OCI-LY1 (cell line): ENCODE data around the gene TRIM66.

Experiments
- H2AFZ ChIP-seq: fragments of 200-600 bp; sonication (generic), shearing (Covaris generic); 2 replicates; pipeline ENCODE4 v1.6.0; 2014; ENCODE audit warnings: antibody characterized with exemption, mild to moderate bottlenecking, low read length
- H3F3A ChIP-seq: fragments of 200-600 bp; sonication (generic), shearing (Covaris generic); 2 replicates; pipeline ENCODE4 v1.6.0; 2014; ENCODE audit warnings: mild to moderate bottlenecking, antibody characterized with exemption, low read length, moderate library complexity; ENCODE audit not compliant: insufficient read depth
- H3K27ac ChIP-seq: fragments of 200-600 bp; sonication (generic); 2 replicates; pipeline ENCODE4 v1.5.1; 2014; ENCODE audit warnings: low read length, mixed run types, mild to moderate bottlenecking, low read depth; ENCODE audit not compliant: poor library complexity, severe bottlenecking
- H3K27me3 ChIP-seq: fragments of 200-600 bp; sonication (generic); 2 replicates; pipeline ENCODE4 v1.6.0; 2014; ENCODE audit warnings: antibody characterized with exemption, mild to moderate bottlenecking, low read length, moderate library complexity; ENCODE audit not compliant: insufficient read depth
- H3K36me3 ChIP-seq: fragments of 200-600 bp; sonication (generic); 2 replicates; pipeline ENCODE4 v1.6.1; 2014; ENCODE audit warnings: mild to moderate bottlenecking, antibody characterized with exemption, low read length, moderate library complexity, mixed read lengths; ENCODE audit not compliant: insufficient read depth
- H3K4me1 ChIP-seq: fragments of 200-600 bp; sonication (generic); 2 replicates; pipeline ENCODE4 v1.5.1; 2014; ENCODE audit warnings: mild to moderate bottlenecking, low read length, moderate library complexity; ENCODE audit not compliant: insufficient read depth, severe bottlenecking
- H3K4me2 ChIP-seq: fragments of 200-600 bp; sonication (generic), shearing (Covaris generic); 2 replicates; pipeline ENCODE4 v1.6.1; 2014; ENCODE audit warnings: low read length
- H3K4me3 ChIP-seq: fragments of 200-600 bp; sonication (generic); 2 replicates; pipeline ENCODE4 v1.5.1; 2014; ENCODE audit warnings: low read length, low read depth, mild to moderate bottlenecking, mixed read lengths; ENCODE audit not compliant: poor library complexity, severe bottlenecking
- H3K79me2 ChIP-seq: fragments of 200-600 bp; shearing (Covaris generic); 2 replicates; pipeline ENCODE4 v1.6.1; 2016; ENCODE audit warnings: mixed run types, low read length, mixed read lengths; ENCODE audit not compliant: insufficient read depth
- H3K9ac ChIP-seq: fragments of 200-600 bp; sonication (generic), shearing (Covaris generic); 2 replicates; pipeline ENCODE4 v1.6.1; 2014; ENCODE audit warnings: mild to moderate bottlenecking, low read length, mixed read lengths
- H3K9me2 ChIP-seq: fragments of 200-600 bp; sonication (generic), shearing (Covaris generic); 2 replicates; pipeline ENCODE4 v1.6.1; 2014; ENCODE audit warnings: low read depth, mild to moderate bottlenecking, low read length, mixed read lengths
- H3K9me3 ChIP-seq: fragments of 200-600 bp; shearing (Covaris generic); 2 replicates; pipeline ENCODE4 v1.6.1; 2014; ENCODE audit warnings: low read length, mixed read lengths
- H4K20me1 ChIP-seq: fragments of 200-600 bp; sonication (generic), shearing (Covaris generic); 2 replicates; pipeline ENCODE4 v1.6.0; 2016; ENCODE audit warnings: mild to moderate bottlenecking, low read length; ENCODE audit not compliant: insufficient read depth
- CTCF ChIP-seq: fragments of 200-600 bp; sonication (generic), shearing (Covaris generic); IDR thresholded peaks from 2 replicates; pipeline ENCODE4 v1.5.1; 2017; ENCODE audit warnings: mild to moderate bottlenecking, antibody characterized with exemption, low read length, moderate library complexity, mixed read lengths
- EZH2 ChIP-seq: fragments of 200-600 bp; sonication (generic), shearing (Covaris generic); IDR thresholded peaks from 2 replicates; pipeline ENCODE4 v1.8.0; 2017; ENCODE audit warnings: borderline replicate concordance, mixed run types, mild to moderate bottlenecking, antibody characterized with exemption, low read length, moderate library complexity, mixed read lengths

Gene TRIM66

GRCh38 chr11:8729837-8730696 lies 47.6 kb upstream of the TRIM66 start:
- no peak overlapping the region for H3K27ac ChIP-seq
- no peaks in the 10 kb centered on the region for H3K79me2 ChIP-seq
- H3K4me3 ChIP-seq: no peak overlapping the region
- no peak overlapping the region for H3K9ac ChIP-seq
- no peaks in the 10 kb centered on the region for H3K9me3 ChIP-seq
- no peaks in the 10 kb centered on the region for H4K20me1 ChIP-seq
- TF ChIP-seq EZH2 (no peak), CTCF (no peak)
- no peak overlapping the region for H3K4me2 ChIP-seq
- H2AFZ ChIP-seq: no peak overlapping the region
- H3K4me1 ChIP-seq: no peaks in the 10 kb centered on the region
- no peaks in the 10 kb centered on the region for H3K36me3 ChIP-seq
- H3K9me2 ChIP-seq: no peaks in the 10 kb centered on the region
- no peaks in the 10 kb centered on the region for H3K27me3 ChIP-seq
- no peaks in the 10 kb centered on the region for H3F3A ChIP-seq

GRCh38 chr11:8729067-8729466 lies 46.6 kb upstream of the TRIM66 start:
- Histone ChIP-seq H3K79me2 (no peaks in the 10 kb centered on the region), H3K9ac (no peak overlapping the region), H3K4me1 (no peaks in the 10 kb centered on the region), H3F3A (no peaks in the 10 kb centered on the region), H3K9me3 (no peaks in the 10 kb centered on the region), H3K36me3 (no peaks in the 10 kb centered on the region), H3K9me2 (no peaks in the 10 kb centered on the region), H3K27ac (no peak overlapping the region), H4K20me1 (no peaks in the 10 kb centered on the region), H2AFZ (no peak overlapping the region), H3K4me3 (no peak overlapping the region), H3K4me2 (no peak overlapping the region), H3K27me3 (no peaks in the 10 kb centered on the region)
- no peak for TF ChIP-seq EZH2
- no peak for TF ChIP-seq CTCF

GRCh38 chr11:8728563-8728962 lies 46.1 kb upstream of the TRIM66 start:
- no peak for TF ChIP-seq EZH2
- TF ChIP-seq CTCF: no peak
- Histone ChIP-seq H3K4me2 (no peak overlapping the region), H3K9ac (no peak overlapping the region)

More at GRCh38 chr11:8728563-8728962, 46.1 kb upstream of the TRIM66 start:
- no peaks in the 10 kb centered on the region for H3K27me3 ChIP-seq
- H3K79me2 ChIP-seq: no peaks in the 10 kb centered on the region
- no peaks in the 10 kb centered on the region for H3K9me2 ChIP-seq
- no peak overlapping the region for H2AFZ ChIP-seq
- H3K36me3 ChIP-seq: no peaks in the 10 kb centered on the region
- H3K4me3 ChIP-seq: no peak overlapping the region
- H3K9me3 ChIP-seq: no peaks in the 10 kb centered on the region
- H3K27ac ChIP-seq: no peak overlapping the region
- H4K20me1 ChIP-seq: no peaks in the 10 kb centered on the region
- no peaks in the 10 kb centered on the region for H3F3A ChIP-seq
- no peaks in the 10 kb centered on the region for H3K4me1 ChIP-seq
